GM10847 (cell line): ENCODE results near the gene SLC5A9.

ENCODE experiments used
- POLR2A ChIP-seq: IDR thresholded peaks from 2 replicates; pipeline ENCODE4 v1.6.1; 2011; ENCODE audit not compliant: insufficient read length; ENCODE audit errors: extremely low read depth

Gene SLC5A9

GRCh38 chr1:48222501-48223242, at the start of gene SLC5A9:
SLC5A9 (plus strand) TSS chr1:48222716; CDS start chr1:48222737, 21 bp downstream.
- TF ChIP-seq POLR2A, result no peak

DNA sequence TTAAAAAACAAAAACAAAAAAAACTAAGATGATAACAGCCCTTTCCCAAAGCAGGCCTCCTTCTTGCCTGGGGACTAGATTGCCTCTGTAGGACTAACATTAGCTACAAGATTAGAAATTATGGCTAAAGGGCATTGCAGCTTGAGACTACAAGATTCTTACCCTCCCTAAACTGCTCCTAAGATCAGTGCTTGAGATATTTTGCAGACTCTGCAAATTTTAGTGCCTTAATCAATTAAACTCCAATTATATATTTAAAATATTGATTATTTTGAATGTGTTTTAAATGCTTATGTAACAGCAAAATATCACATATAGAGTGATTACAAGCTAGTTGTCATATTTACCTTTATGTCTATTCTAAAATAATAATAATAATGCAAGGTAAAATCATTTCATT, 47.4 kb upstream of the SLC5A9 start:
- no peak for TF ChIP-seq POLR2A

- TF ChIP-seq POLR2A, result no peak
These were observed 45.3 kb upstream of the SLC5A9 start for GRCh38 chr1:48177257-48177656.

- no peak for TF ChIP-seq POLR2A
These were observed 40.7 kb upstream of the SLC5A9 start for GRCh38 chr1:48181669-48182367.

DNA sequence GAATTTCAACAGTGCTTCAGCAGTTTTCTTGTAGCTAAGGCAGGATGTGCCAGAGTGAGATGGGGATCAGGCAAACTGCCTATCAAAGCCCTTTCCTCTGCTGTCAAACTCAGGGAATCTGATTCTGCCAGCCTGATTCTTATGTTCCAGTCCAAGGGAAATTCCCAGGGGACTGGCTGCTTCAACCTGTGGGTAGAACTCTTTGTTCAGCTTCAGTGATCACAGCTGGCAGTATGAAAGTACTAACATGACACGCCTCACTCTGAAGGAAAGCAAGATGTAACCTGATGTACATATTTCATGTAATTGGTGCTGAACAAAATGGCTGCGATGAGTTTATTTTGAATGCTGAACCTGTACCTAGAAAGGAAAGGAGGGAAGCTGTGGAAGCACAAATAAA, 40.1 kb upstream of the SLC5A9 start:
- no peak for TF ChIP-seq POLR2A

DNA sequence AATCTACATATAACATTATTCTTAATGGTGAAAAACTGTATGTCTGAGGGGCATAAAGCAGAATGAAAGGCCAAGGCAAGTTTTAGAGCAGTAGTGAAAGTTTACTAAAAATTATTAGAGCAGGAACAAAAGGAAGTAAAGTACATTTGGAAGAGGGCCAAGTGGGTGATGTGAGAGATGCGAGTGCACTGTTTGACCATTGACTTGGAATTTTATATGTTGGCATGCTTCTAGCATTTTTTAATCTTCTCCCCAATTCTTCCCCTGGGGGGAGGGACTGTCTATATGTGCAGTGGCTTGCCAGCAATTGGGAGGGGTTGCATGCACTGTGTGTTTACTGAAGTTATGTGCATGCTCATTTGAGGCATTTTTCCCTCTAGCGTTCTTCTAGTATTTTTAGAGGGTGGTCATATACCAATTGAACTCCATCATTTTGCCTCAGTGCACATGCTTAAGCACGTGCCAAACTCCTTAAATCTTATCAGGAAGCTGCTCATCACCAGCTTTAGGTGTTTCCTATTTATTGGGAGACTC, 36.1 kb upstream of the SLC5A9 start:
- TF ChIP-seq POLR2A, result no peak

DNA sequence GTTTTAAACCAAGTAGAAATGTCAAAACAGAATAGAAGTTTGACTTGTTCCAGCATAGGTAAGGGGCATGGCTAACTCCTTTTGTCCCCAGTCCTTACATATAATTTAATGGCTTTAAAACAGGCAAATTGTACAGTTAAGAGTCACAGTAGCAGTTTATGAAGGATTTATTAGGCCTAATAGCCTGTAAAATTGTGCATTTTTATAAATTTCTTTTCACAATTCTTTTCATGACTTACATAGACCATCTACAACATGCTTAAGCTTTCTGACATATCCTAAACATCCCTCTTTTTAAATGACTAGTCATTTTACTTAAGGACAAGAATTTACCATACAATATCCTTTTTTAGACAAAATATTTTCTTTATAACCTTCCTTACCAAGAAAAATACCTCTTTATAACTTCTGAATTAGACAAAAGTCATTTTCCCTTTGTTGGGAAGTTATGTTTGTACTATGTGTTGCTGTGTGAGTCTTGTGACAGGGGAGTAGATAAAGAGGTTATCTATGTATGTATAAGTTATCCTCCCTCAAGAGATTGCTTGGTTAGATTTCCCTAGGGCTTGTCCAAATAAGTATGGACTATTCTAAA, 34.5 kb upstream of the SLC5A9 start:
- TF ChIP-seq POLR2A, result no peak

- no peak for TF ChIP-seq POLR2A
These were observed 31.6 kb upstream of the SLC5A9 start for GRCh38 chr1:48190881-48191280.

- TF ChIP-seq POLR2A, result no peak
These were observed 27.7 kb upstream of the SLC5A9 start for GRCh38 chr1:48194801-48195200.

GRCh38 chr1:48196237-48196636, 26.3 kb upstream of the SLC5A9 start:
- no peak for TF ChIP-seq POLR2A

DNA sequence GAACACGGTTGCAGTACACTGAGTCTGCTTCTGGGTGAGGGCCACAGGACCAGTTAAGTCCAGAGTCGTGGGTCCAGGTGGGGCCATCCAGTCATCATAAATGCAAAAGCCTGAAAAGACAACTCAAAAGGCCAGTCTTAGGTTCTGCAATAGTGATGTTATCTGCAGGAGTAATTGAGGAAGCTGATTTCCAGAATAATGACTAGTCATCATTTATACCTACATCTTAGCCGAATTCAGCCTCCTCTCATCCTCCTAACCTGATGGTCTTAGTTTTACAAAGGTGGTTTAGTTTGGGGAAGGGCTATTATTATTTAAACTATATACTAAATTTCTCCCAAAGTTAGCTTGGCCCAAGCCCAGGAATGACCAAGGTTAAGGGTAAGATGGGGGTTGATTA, 23.5 kb upstream of the SLC5A9 start:
- TF ChIP-seq POLR2A, result no peak

GRCh38 chr1:48200166-48200900, 22.2 kb upstream of the SLC5A9 start:
- no peak for TF ChIP-seq POLR2A

DNA sequence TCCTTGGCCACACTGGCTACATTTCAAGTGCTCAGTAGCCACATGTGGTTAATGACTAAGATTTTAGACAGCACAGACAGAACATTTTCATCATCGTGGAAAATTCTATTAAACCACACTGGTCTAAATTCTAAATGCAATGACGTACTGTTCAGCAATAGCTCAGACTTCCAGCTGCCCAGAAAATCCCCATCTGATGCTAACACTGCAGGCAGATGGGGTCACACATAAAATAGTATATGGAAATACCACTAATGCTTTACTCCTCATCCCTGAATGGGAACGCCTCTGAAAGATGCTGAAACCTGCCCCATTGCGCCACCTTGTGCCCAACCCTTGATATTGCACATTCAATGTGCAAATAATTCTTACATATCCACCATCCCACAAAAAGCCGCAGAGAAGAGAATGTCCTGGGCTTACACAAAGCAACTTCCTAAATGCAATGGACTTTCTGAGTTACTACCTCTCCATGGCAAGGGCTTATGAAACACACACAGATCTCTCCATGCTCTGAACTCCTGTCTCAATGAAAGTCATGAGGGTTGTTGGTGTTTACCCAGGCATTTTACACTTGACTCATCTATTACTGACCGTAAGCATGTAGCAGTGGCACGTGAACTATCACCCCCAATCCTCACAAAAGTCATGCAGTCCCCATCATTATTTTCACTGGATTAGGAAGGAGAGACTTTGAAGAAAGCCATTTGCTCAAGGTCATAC, 20.3 kb upstream of the SLC5A9 start:
- no peak for TF ChIP-seq POLR2A

- no peak for TF ChIP-seq POLR2A
These were observed 19.1 kb upstream of the SLC5A9 start for GRCh38 chr1:48203287-48203900.

- TF ChIP-seq POLR2A, result no peak
These were observed 17.0 kb upstream of the SLC5A9 start for GRCh38 chr1:48205522-48205921.

GRCh38 chr1:48206371-48206770, 16.1 kb upstream of the SLC5A9 start:
- TF ChIP-seq POLR2A, result no peak
